ENCODE data around the gene SFXN4.

DNA sequence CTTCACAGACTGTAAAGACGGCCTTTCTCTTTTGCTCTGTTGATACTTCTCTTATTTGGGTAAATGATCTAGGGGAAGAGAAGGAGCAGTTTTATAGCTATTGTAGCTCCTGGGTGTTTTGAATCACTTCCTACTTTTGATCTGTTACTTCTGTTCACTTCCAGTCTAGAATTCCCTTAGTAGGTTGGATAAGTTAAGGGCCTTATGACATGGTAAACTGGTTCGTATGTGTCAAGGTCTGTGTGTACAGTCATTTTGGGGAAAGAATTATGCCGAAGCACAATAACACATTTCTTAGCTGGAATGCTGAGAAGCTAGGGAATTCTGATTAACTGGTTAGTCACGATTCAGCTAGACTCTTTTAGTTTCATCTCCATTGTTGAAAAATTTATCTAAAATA, 53.5 kb downstream of the SFXN4 start:
- no peak for TF ChIP-seq CTCF (conservative IDR thresholded peaks at IDR 0.05 in 1 of 2, IDR thresholded peaks at IDR 0.05 in 1 of 2; ENCODE audit: low read depth in 1 of 2, low read length in 2 of 2)
- no peak for TF ChIP-seq EZH2 (IDR thresholded peaks at IDR 0.05; ENCODE audit: low read length, missing control alignments)
